ENCODE measurements around the gene SLC41A1. TPM values are rescaled to one million over a fixed set of nuclear protein-coding genes. Genes with fewer than 3 reads are reported as not detected.

The SLC41A1 gene
- total and polyA plus RNA-seq, 2 experiments from 2014 or later = 15.3 to 16.8 TPM

- H3K4me1 ChIP-seq (ENCODE audit: insufficient read depth) = no peaks in the 10 kb centered on the region
- H3K9me2 ChIP-seq (replicated peaks; ENCODE audit: insufficient read depth) = no peaks in the 10 kb centered on the region
- no peak overlapping the region for H3K27ac ChIP-seq
- no peaks in the 10 kb centered on the region for H3K79me2 ChIP-seq
- no peaks in the 10 kb centered on the region for H3K9me3 ChIP-seq (ENCODE audit: low read depth)
- H3K27me3 ChIP-seq = no peaks in the 10 kb centered on the region
- H2AFZ ChIP-seq = no peak overlapping the region
- H3K36me3 ChIP-seq (replicated peaks; ENCODE audit: insufficient read depth, low read depth) = no peaks in the 10 kb centered on the region
- H3K4me3 ChIP-seq = no peak overlapping the region
- 98% methylated on average over 7 of the region's 7 CpGs for WGBS (ENCODE audit: low lambda C conversion rate, missing lambda C conversion rate)
- DNase-seq (ENCODE audit: low spot score) = no peak
- H3K4me2 ChIP-seq = no peak overlapping the region
- no peaks in the 10 kb centered on the region for H4K20me1 ChIP-seq (ENCODE audit: insufficient read depth, poor library complexity, severe bottlenecking)
- TF ChIP-seq EZH2 (IDR thresholded peaks at IDR 0.05; ENCODE audit: borderline replicate concordance) = no peak
- TF ChIP-seq CTCF (IDR thresholded peaks at IDR 0.05; ENCODE audit: poor library complexity) = no peak
- no peak for TF ChIP-seq EZH2phosphoT487 (IDR thresholded peaks at IDR 0.05; ENCODE audit: low read depth, severe bottlenecking, unreplicated experiment)
These were observed 24.5 kb upstream of the SLC41A1 start for GRCh38 chr1:205837382-205837970.

- Histone ChIP-seq H3K27ac (no peak overlapping the region), H3K27me3 (no peaks in the 10 kb centered on the region), H3K9me2 (replicated peaks; ENCODE audit: insufficient read depth) (no peaks in the 10 kb centered on the region), H3K36me3 (replicated peaks; ENCODE audit: insufficient read depth, low read depth) (no peaks in the 10 kb centered on the region), H3K4me3 (no peak overlapping the region), H2AFZ (no peak overlapping the region), H3K9me3 (ENCODE audit: low read depth) (no peaks in the 10 kb centered on the region), H4K20me1 (ENCODE audit: insufficient read depth, poor library complexity, severe bottlenecking) (no peaks in the 10 kb centered on the region), H3K4me1 (ENCODE audit: insufficient read depth) (no peaks in the 10 kb centered on the region), H3K79me2 (no peaks in the 10 kb centered on the region), H3K4me2 (no peak overlapping the region)
- DNase-seq (ENCODE audit: low spot score) = no peak
- WGBS (ENCODE audit: low lambda C conversion rate, missing lambda C conversion rate) = 89% methylated on average over 4 of the region's 4 CpGs
- TF ChIP-seq EZH2 (IDR thresholded peaks at IDR 0.05; ENCODE audit: borderline replicate concordance) (no peak), CTCF (IDR thresholded peaks at IDR 0.05; ENCODE audit: poor library complexity) (no peak)
These were observed 21.8 kb upstream of the SLC41A1 start for GRCh38 chr1:205834751-205835150.

GRCh38 chr1:205832326-205832751 is 19.3 kb upstream of the SLC41A1 start:
- 59% methylated on average over 6 of the region's 6 CpGs for WGBS (ENCODE audit: low lambda C conversion rate, missing lambda C conversion rate)
- Histone ChIP-seq H3K27ac (no peak overlapping the region), H3K79me2 (no peaks in the 10 kb centered on the region), H3K9me2 (replicated peaks; ENCODE audit: insufficient read depth) (no peaks in the 10 kb centered on the region), H3K4me1 (ENCODE audit: insufficient read depth) (no peaks in the 10 kb centered on the region), H4K20me1 (ENCODE audit: insufficient read depth, poor library complexity, severe bottlenecking) (no peaks in the 10 kb centered on the region), H3K9me3 (ENCODE audit: low read depth) (no peaks in the 10 kb centered on the region), H3K27me3 (no peaks in the 10 kb centered on the region), H2AFZ (no peak overlapping the region), H3K4me2 (no peak overlapping the region), H3K36me3 (replicated peaks; ENCODE audit: insufficient read depth, low read depth) (no peaks in the 10 kb centered on the region), H3K4me3 (no peak overlapping the region)
- DNase-seq (ENCODE audit: low spot score) = no peak
- TF ChIP-seq CTCF (IDR thresholded peaks at IDR 0.05; ENCODE audit: poor library complexity) = no peak
- no peak for TF ChIP-seq EZH2phosphoT487 (IDR thresholded peaks at IDR 0.05; ENCODE audit: low read depth, severe bottlenecking, unreplicated experiment)
- no peak for TF ChIP-seq EZH2 (IDR thresholded peaks at IDR 0.05; ENCODE audit: borderline replicate concordance)
